ENCODE data around the gene PHETA1. TPM values are rescaled to one million over a fixed set of nuclear protein-coding genes. Genes with fewer than 3 reads are reported as not detected.

Gene PHETA1
- total RNA-seq, 1 experiment from 2014 or later, result 16.3 TPM

GRCh38 chr12:111314953-111315539 is 53.8 kb downstream of the PHETA1 start:
- H3K4me3 ChIP-seq (ENCODE audit: low read depth in 2 of 2, low read length in 2 of 2), result no peak overlapping the region
- no peak for ATAC-seq
- no peak overlapping the region for H3K27ac ChIP-seq (ENCODE audit: low read length)
- in situ Hi-C loops (cut with HindIII; ENCODE audit: low pct_unique_long_range_greater_than_20kb, low sequenced_read_pairs), result no loop called here
- H3K4me1 ChIP-seq (ENCODE audit: control insufficient read depth, insufficient read depth, low read length), result peaks cover 2% of the 10 kb centered on the region; the same call in 1 of the 2 replicates
- no peak for TF ChIP-seq POLR2AphosphoS5 (IDR thresholded peaks at IDR 0.05; ENCODE audit: low read depth, low read length)
- TF ChIP-seq SIN3A (IDR thresholded peaks at IDR 0.05; ENCODE audit: borderline replicate concordance, insufficient read depth, low read depth, low read length), result no peak
- TF ChIP-seq TCF7L2 (IDR thresholded peaks at IDR 0.05; ENCODE audit: low read depth, low read length), result no peak
- no peak for TF ChIP-seq CTCF (IDR thresholded peaks at IDR 0.05)
- no peak for TF ChIP-seq REST (IDR thresholded peaks at IDR 0.05; ENCODE audit: insufficient read depth in 1 of 2, low read depth in 2 of 2, low read length in 1 of 2)
- no peaks in the 10 kb centered on the region for H3K36me3 ChIP-seq (ENCODE audit: control insufficient read depth, insufficient read depth, low read length)
- BruUV-seq (replicated peaks), result no TSS peak
- POLR2A ChIA-PET, result no interaction called here
- H3K27me3 ChIP-seq (ENCODE audit: control insufficient read depth, insufficient read depth, low read length), result no peaks in the 10 kb centered on the region
- DNase-seq (ENCODE audit: low read depth, low spot score), result no peak
- intact Hi-C loops (cut with micrococcal nuclease; ENCODE audit: unreplicated experiment), result loop anchor here (5.0 kb wide), 1 partner anchor 293 kb away; no protein-coding TSS in a partner anchor
- CTCF ChIA-PET, result interaction anchor here (0.6 kb wide), 4 partner anchors 240 to 433 kb away, joined by 3 to 8 read pairs (median 6); no protein-coding TSS in a partner anchor
- H3K9me3 ChIP-seq (ENCODE audit: control insufficient read depth, insufficient read depth, low read depth, low read length), result no peaks in the 10 kb centered on the region

- DNase-seq (ENCODE audit: low read depth, low spot score) (peak; percentile 45), ATAC-seq (peak; percentile 86)
- in situ Hi-C loops (cut with HindIII; ENCODE audit: low pct_unique_long_range_greater_than_20kb, low sequenced_read_pairs), result no loop called here
- ChIA-PET POLR2A (no interaction called here), CTCF (interaction anchor here (0.6 to 0.8 kb wide), 2 partner anchors 15 to 163 kb away, joined by 3 to 8 read pairs; no protein-coding TSS in a partner anchor)
- H3K9me3 ChIP-seq (ENCODE audit: control insufficient read depth, insufficient read depth, low read depth, low read length), result no peaks in the 10 kb centered on the region
- BruUV-seq (replicated peaks), result no TSS peak
- H3K4me3 ChIP-seq (ENCODE audit: low read depth in 2 of 2, low read length in 2 of 2), result peak overlapping the region in 1 of 2 experiments; percentile 13; a peak in 1 of 4 replicates
- no peaks in the 10 kb centered on the region for H3K36me3 ChIP-seq (ENCODE audit: control insufficient read depth, insufficient read depth, low read length)
- intact Hi-C loops (cut with micrococcal nuclease; ENCODE audit: unreplicated experiment), result loop anchor here (2.0 to 5.0 kb wide), 2 partner anchors 292 to 419 kb away; no protein-coding TSS in a partner anchor
- no peak for TF ChIP-seq TCF7L2 (IDR thresholded peaks at IDR 0.05; ENCODE audit: low read depth, low read length)
- no peak for TF ChIP-seq REST (IDR thresholded peaks at IDR 0.05; ENCODE audit: insufficient read depth in 1 of 2, low read depth in 2 of 2, low read length in 1 of 2)
- no peak for TF ChIP-seq POLR2AphosphoS5 (IDR thresholded peaks at IDR 0.05; ENCODE audit: low read depth, low read length)
- TF ChIP-seq SIN3A (IDR thresholded peaks at IDR 0.05; ENCODE audit: borderline replicate concordance, insufficient read depth, low read depth, low read length), result no peak
- TF ChIP-seq CTCF (IDR thresholded peaks at IDR 0.05), result peak; percentile 96
- peaks cover 2% of the 10 kb centered on the region; the same call in 1 of the 2 replicates for H3K4me1 ChIP-seq (ENCODE audit: control insufficient read depth, insufficient read depth, low read length)
- no peak overlapping the region for H3K27ac ChIP-seq (ENCODE audit: low read length)
- no peaks in the 10 kb centered on the region for H3K27me3 ChIP-seq (ENCODE audit: control insufficient read depth, insufficient read depth, low read length)
Measured at GRCh38 chr12:111313833-111314259, 55.0 kb downstream of the PHETA1 start.

All from Panc1 (cell line).